Measurements from ENCODE around the gene RANGAP1.

DNA sequence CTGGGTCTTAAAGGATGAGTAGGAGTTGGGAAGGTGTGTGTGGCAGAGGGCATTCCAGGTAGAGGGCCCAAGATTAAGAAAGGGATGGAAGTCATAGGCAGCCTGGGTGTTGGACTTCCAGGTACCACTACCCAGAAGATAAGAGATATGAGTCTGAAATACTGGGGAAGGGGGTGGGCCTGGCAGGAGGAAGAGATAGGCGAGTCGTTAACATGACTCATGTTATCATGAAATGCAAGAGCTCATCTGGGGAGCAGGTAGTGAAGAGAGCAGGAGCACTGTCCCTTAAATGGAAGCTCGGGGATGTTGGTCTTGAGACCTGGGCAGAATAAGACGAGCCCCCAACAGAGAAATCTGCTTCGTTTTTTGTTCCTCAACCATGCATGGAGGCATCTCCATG lies 25.5 kb upstream of the RANGAP1 start:
- TF ChIP-seq, protein P1, sequence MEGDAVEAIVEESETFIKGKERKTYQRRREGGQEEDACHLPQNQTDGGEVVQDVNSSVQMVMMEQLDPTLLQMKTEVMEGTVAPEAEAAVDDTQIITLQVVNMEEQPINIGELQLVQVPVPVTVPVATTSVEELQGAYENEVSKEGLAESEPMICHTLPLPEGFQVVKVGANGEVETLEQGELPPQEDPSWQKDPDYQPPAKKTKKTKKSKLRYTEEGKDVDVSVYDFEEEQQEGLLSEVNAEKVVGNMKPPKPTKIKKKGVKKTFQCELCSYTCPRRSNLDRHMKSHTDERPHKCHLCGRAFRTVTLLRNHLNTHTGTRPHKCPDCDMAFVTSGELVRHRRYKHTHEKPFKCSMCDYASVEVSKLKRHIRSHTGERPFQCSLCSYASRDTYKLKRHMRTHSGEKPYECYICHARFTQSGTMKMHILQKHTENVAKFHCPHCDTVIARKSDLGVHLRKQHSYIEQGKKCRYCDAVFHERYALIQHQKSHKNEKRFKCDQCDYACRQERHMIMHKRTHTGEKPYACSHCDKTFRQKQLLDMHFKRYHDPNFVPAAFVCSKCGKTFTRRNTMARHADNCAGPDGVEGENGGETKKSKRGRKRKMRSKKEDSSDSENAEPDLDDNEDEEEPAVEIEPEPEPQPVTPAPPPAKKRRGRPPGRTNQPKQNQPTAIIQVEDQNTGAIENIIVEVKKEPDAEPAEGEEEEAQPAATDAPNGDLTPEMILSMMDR (IDR thresholded peaks at IDR 0.05): no peak
- no peak for TF ChIP-seq EP300 (IDR thresholded peaks at IDR 0.05; ENCODE audit: low read depth)

Data from transverse colon (tissue), 3 donors.